ENCODE data around the gene SOX21. TPM values are rescaled to one million over a fixed set of nuclear protein-coding genes. Genes with fewer than 3 reads are reported as not detected.

The SOX21 gene
- total RNA-seq, 1 donor from 2014 or later, result not detected

DNA sequence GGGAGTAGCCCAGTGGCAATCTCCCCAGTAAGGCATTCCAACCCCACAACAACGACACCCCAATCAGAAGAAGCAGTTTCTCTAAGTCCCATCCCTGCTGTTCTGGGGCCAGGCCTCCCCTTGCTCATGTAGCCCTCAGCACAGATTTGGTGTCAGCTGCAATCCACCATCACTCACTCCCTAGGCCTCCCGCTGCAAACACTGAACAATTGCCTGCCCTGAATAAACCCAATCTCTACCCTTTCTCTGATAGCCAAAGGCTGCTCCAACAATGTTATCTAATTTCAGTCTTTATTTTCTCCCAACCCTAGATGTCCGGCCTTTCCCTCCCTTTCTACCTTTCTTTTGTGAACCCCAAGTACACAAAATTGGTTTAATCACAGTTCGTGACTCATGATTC, 5.6 kb upstream of the SOX21 start:
- Mint-ChIP-seq H3K36me3 (ENCODE audit: low read depth) (no peaks in the 10 kb centered on the region), H3K27me3 (peaks cover 48% of the 10 kb centered on the region), H3K4me3 (no peak overlapping the region), H3K4me1 (peaks cover 5% of the 10 kb centered on the region), H3K9me3 (no peaks in the 10 kb centered on the region), H3K27ac (no peak overlapping the region)
- ChIA-PET POLR2A (no interaction called here), CTCF (no interaction called here)
- ATAC-seq (ENCODE audit: low read depth) (no peak), DNase-seq (no peak)
- intact Hi-C loops (cut with micrococcal nuclease), result no loop called here
- TF ChIP-seq, protein P1, sequence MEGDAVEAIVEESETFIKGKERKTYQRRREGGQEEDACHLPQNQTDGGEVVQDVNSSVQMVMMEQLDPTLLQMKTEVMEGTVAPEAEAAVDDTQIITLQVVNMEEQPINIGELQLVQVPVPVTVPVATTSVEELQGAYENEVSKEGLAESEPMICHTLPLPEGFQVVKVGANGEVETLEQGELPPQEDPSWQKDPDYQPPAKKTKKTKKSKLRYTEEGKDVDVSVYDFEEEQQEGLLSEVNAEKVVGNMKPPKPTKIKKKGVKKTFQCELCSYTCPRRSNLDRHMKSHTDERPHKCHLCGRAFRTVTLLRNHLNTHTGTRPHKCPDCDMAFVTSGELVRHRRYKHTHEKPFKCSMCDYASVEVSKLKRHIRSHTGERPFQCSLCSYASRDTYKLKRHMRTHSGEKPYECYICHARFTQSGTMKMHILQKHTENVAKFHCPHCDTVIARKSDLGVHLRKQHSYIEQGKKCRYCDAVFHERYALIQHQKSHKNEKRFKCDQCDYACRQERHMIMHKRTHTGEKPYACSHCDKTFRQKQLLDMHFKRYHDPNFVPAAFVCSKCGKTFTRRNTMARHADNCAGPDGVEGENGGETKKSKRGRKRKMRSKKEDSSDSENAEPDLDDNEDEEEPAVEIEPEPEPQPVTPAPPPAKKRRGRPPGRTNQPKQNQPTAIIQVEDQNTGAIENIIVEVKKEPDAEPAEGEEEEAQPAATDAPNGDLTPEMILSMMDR (IDR thresholded peaks at IDR 0.05), result no peak

DNA sequence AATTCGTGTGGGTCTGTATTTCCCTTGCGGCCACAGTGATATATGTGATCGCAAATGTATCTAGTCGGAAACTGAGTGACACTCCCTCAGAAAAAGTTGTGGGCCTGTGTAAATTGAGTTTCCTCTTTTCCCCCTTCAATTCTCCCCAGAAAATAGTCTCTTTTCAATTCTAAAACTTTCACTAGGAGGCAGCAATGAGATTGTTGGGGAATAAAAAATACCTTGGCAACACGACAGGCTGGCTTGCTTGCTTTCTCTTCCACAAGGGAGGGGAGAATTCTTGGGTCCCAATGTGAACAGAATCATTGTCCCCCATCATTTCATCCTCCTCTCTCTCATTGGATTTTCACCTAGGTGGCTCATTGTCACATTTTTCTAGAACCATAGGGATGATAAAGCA, 3.7 kb upstream of the SOX21 start:
- ChIA-PET CTCF (no interaction called here), POLR2A (no interaction called here)
- no peak for ATAC-seq (ENCODE audit: low read depth)
- TF ChIP-seq, protein P1 (IDR thresholded peaks at IDR 0.05), result no peak
- Mint-ChIP-seq H3K4me1 (peaks cover 13% of the 10 kb centered on the region), H3K9me3 (no peaks in the 10 kb centered on the region), H3K4me3 (no peak overlapping the region), H3K36me3 (ENCODE audit: low read depth) (no peaks in the 10 kb centered on the region), H3K27ac (no peak overlapping the region), H3K27me3 (peaks cover 45% of the 10 kb centered on the region)
- DNase-seq, result no peak
- intact Hi-C loops (cut with micrococcal nuclease), result no loop called here

DNA sequence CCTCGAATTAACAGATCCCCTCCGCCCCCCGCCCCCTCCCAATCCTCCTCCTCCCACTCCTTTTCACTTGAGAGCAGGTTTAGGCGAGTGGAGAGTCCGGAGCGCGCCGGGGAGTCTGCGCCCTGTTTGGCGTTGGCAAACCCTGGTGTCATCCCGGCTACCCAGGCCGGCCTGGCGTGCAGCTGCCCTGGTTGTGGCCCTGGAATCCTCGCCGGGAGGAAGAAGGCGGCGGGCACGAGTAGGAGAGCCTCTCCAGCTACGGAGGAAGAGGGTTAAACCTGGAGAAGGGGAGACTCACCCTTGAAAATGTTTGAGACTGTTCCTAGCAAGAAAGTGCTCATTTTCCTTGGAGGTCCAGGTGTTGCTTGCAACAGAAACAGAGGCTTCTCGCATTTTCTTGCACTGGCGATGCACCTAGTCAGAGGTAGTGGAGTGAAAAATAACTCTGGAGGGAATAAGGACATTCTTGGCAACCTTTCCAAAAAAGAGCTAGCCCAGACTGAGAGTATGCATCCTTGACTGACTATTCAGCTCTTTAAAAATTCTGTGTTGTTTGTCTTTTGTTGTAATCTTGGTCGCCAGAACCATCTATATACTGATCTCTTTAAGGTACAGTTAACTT, 1.3 kb upstream of the SOX21 start:
- intact Hi-C loops (cut with micrococcal nuclease), result no loop called here
- TF ChIP-seq, protein P1 (IDR thresholded peaks at IDR 0.05), result no peak
- Mint-ChIP-seq H3K9me3 (no peaks in the 10 kb centered on the region), H3K27me3 (peaks cover 55% of the 10 kb centered on the region), H3K4me3 (no peak overlapping the region), H3K36me3 (ENCODE audit: low read depth) (no peaks in the 10 kb centered on the region), H3K4me1 (peaks cover 17% of the 10 kb centered on the region), H3K27ac (no peak overlapping the region)
- POLR2A ChIA-PET, result no interaction called here
- ATAC-seq (ENCODE audit: low read depth) (no peak), DNase-seq (no peak)
- CTCF ChIA-PET, result no interaction called here

DNA sequence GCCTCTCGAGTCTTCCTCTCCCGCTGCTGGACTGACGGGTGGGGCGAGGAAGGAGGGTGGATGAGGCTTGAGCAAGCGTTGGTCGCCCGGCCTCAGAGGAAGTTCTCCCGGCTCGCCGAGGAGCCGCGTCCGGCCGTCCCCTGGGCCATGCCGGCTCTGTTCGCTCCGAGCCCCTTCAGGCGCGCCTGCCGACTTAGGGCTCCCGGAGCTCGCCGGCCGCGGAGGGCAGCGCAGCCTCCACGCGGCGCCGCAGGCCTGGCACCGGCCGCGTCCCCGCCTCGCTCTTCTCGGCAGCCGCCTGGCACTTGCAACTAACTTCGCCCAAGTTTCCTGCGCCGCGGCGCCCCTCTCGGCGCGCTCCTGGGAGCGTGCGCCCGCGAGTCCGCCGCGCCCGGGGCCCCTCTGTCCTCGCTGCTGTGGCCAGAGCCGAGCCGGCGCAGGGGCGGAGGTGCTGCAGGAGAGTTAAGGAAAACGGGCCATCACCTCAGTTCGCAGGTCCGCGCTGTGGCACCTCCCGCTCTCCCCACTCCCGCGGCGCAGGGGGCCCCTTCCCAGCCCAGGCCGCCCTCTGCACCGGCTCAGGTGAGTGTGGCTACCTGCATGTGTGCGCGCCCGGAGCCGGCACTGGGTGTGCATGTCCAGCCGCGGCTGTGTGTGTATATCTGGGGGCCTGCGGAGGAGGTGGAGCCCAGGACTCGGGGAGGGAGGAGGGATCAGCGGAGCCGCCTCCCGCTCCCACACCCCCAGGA, 641 bp upstream of the SOX21 start:
- intact Hi-C loops (cut with micrococcal nuclease), result no loop called here
- no peak for DNase-seq

More for the DNA sequence above, 641 bp upstream of the SOX21 start:
- ChIA-PET POLR2A (no interaction called here), CTCF (no interaction called here)
- Mint-ChIP-seq H3K36me3 (ENCODE audit: low read depth) (no peaks in the 10 kb centered on the region), H3K4me1 (peaks cover 17% of the 10 kb centered on the region), H3K4me3 (no peak overlapping the region), H3K9me3 (no peaks in the 10 kb centered on the region), H3K27me3 (peaks cover 61% of the 10 kb centered on the region), H3K27ac (no peak overlapping the region)
- ATAC-seq (ENCODE audit: low read depth), result no peak
- TF ChIP-seq, protein P1 (IDR thresholded peaks at IDR 0.05), result no peak

Data from activated B cell treated with CpG ODN at 0.5 μM for 24 hours (primary cell).